ENCODE data around the gene FHIT.

GRCh38 chr3:59727902-59728586 is 1523.2 kb downstream of the FHIT start:
- TF ChIP-seq, protein P1, sequence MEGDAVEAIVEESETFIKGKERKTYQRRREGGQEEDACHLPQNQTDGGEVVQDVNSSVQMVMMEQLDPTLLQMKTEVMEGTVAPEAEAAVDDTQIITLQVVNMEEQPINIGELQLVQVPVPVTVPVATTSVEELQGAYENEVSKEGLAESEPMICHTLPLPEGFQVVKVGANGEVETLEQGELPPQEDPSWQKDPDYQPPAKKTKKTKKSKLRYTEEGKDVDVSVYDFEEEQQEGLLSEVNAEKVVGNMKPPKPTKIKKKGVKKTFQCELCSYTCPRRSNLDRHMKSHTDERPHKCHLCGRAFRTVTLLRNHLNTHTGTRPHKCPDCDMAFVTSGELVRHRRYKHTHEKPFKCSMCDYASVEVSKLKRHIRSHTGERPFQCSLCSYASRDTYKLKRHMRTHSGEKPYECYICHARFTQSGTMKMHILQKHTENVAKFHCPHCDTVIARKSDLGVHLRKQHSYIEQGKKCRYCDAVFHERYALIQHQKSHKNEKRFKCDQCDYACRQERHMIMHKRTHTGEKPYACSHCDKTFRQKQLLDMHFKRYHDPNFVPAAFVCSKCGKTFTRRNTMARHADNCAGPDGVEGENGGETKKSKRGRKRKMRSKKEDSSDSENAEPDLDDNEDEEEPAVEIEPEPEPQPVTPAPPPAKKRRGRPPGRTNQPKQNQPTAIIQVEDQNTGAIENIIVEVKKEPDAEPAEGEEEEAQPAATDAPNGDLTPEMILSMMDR (IDR thresholded peaks at IDR 0.05): no peak
- TF ChIP-seq POLR2A (IDR thresholded peaks at IDR 0.05): no peak

Data from Peyer's patch (tissue), 4 donors.